Measurements from ENCODE around the gene AGPAT1.

Gene AGPAT1

GRCh38 chr6:32168807-32169591 is 6.9 kb downstream of the AGPAT1 start:
- DNase-seq (ENCODE audit: low read depth), result no peak

- no peak for DNase-seq (ENCODE audit: low read depth)
These were observed 7.5 kb downstream of the AGPAT1 start for GRCh38 chr6:32168350-32168749.

DNA sequence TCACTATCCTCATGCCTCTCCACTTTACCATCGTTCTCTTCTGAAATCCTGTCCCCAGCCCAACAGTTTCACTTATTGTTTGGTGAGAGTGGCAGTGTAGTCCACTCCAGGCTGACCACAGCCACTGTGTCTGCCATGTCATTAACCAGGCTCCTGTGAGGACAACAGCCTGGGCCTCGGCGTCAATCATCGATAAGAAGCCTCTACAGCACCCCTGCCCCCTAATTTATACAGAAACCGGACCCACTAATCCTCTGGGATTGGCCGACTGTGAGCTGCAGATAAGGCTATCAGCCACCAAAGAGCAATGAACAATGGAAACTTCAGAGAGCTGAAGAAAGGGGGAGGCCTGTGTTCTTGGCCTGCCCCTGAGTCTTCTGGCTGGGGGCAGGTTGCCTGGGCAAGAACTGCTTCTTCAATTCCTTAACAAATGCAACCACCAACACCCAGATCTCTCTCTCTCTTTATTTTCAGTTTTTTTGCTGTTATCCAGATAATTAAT is 8.1 kb downstream of the AGPAT1 start:
- no peak for DNase-seq (ENCODE audit: low read depth)

DNA sequence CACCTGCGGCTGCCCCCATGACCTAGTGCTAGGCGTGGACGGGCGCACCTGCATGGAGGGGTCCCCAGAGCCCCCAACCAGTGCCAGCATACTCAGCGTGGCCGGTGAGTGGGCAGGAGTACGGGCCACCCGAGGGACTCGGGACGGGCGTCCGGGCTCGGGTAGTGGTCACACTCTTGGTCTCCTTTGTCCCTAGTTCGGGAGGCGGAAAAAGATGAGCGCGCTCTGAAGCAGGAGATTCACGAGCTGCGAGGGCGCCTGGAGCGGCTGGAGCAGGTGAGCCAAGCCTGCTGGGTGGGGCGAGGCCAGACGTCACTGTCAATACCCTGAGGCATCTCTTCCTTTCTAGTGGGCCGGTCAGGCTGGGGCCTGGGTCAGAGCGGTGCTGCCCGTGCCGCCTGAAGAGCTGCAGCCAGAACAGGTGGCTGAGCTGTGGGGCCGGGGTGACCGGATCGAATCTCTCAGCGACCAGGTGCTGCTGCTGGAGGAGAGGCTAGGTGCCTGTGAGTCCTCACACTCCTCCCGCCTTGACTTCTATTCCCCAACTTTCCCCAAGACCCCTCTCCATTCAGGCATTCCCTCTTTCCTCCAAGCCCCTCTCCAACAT is 8.6 kb downstream of the AGPAT1 start:
- DNase-seq (ENCODE audit: low read depth), result no peak

GRCh38 chr6:32166411-32167061 is 9.3 kb downstream of the AGPAT1 start:
- DNase-seq (ENCODE audit: low read depth), result no peak

- no peak for DNase-seq (ENCODE audit: low read depth)
These were observed 11.6 kb downstream of the AGPAT1 start, which contains the start of gene EGFL8 for GRCh38 chr6:32164295-32164694. Gene EGFL8 (plus strand): TSS chr6:32164595. CDS start chr6:32166166, 1,571 bp downstream.

GRCh38 chr6:32163559-32164258 is 12.2 kb downstream of the AGPAT1 start:
- no peak for DNase-seq (ENCODE audit: low read depth)

GRCh38 chr6:32158052-32158451 is 17.8 kb downstream of the AGPAT1 start:
- DNase-seq (ENCODE audit: low read depth), result no peak

- no peak for DNase-seq (ENCODE audit: low read depth)
These were observed 19.0 kb downstream of the AGPAT1 start for GRCh38 chr6:32156891-32157290.

DNA sequence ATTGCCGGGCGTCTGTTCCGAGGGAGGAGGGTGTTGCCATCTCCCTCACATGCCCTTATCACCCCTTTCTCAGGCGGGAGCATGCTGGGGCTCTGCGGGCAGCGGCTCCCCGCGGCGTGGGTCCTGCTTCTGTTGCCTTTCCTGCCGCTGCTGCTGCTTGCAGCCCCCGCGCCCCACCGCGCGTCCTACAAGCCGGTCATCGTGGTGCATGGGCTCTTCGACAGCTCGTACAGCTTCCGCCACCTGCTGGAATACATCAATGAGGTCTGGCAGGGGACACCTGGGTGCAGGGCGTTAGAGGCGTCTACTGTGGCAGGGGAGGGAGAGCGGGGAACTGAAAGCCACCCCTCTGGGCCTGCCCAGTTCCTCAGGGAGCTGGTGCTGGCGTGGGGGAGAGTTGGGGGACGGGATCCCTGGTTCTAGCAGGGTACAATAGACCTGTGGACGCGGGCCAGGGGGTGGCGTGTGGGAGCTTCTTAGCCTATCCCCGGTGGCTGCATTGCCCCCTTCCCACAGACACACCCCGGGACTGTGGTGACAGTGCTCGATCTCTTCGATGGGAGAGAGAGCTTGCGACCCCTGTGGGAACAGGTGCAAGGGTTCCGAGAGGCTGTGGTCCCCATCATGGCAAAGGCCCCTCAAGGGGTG is 21.2 kb downstream of the AGPAT1 start:
- no peak for DNase-seq (ENCODE audit: low read depth)

DNA sequence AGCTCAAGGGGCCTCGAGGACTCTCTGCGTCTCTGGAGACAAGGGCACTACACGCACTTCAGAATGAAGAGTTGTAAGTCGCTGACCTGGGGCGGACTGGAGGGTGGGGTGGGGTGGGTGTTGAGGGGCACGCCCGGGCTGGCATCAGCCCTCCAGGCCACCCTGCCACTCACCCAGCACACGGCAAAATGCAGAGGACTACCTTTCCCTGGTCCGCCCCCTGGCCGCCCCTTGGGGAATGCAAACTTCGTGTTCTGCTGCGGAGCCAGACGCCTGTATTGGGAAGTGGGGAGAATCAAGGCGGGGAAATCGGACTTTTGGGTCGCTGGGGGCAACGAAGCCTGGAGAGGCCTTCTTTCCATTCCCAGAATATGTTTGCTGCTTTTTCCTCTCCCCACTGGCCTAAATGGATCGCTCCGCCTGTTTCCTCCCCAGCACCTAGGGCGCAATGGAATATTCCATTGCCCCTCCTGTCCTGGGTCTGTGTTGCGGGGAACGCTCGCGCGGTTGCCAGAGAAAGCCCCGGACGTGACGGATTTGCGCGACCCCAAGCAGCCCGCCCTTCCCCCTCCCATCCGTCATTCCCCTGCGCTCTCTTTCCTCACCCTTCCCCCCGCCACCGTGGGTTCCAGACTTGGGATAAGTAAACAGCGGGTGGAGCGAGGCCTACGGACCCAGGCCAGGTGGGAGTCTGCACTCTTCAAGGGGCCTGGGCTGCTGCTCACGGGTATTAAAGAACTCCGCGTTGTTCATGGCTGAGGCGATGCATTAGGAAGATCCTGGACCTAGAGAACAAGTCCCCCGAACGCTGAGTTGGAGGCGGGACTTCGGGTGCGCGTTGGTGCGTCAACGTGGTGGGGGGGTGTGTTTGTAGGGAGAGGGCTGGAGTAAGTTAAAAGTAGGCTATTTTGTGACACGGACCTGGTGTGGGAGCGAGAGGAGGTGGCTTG is 22.0 kb downstream of the AGPAT1 start, which contains the start of gene PPT2:
Gene PPT2 (plus strand): TSS at position 578 of the 950 bp plus-strand sequence. CDS start 454 bp downstream, outside the sequence.
- DNase-seq (ENCODE audit: low read depth), result peak; percentile 77

- DNase-seq (ENCODE audit: low read depth), result no peak
These were observed 22.9 kb downstream of the AGPAT1 start for GRCh38 chr6:32152769-32153563.

- no peak for DNase-seq (ENCODE audit: low read depth)
These were observed 23.8 kb downstream of the AGPAT1 start, which contains the start of gene PRRT1 for GRCh38 chr6:32151863-32152768. Gene PRRT1 (minus strand): TSS chr6:32151939. CDS start chr6:32151827, 112 bp downstream.

GRCh38 chr6:32151181-32151862 is 24.6 kb downstream of the AGPAT1 start:
- no peak for DNase-seq (ENCODE audit: low read depth)

GRCh38 chr6:32149932-32150870 is 25.7 kb downstream of the AGPAT1 start:
- DNase-seq (ENCODE audit: low read depth), result no peak

- no peak for DNase-seq (ENCODE audit: low read depth)
These were observed 26.7 kb downstream of the AGPAT1 start for GRCh38 chr6:32149092-32149755.

Data from stimulated activated CD8-positive, alpha-beta memory T cell treated with anti-CD3 and anti-CD28 coated beads, Interleukin-4, amount 100 ng/mL, for 24 hours (primary cell).